Body of pancreas (tissue), 4 donors: ENCODE results near the gene WEE1. TPM values are rescaled to one million over a fixed set of nuclear protein-coding genes. Genes with fewer than 3 reads are reported as not detected.
A peak's percentile ranks its signal among the peaks of the same experiment; 100 is the strongest.

Experiments used
- ATAC-seq: fragments of 150-250 bp; one replicate; pipeline ENCODE4 v1.9.1; 2016
- DNase-seq, 4 donors: peaks; one replicate each; pipeline ENCODE4 v3.0.0-alpha.2; 2019
- H3K27ac ChIP-seq, 4 donors: fragments of 200-600 bp; sonication (generic); 1 replicate in 3 of 4; 2 replicates in 1 of 4; pipeline versions ENCODE4 v1.5.1 to v1.6.1; 2016 to 2019; ENCODE audit warnings: mild to moderate bottlenecking in 1 of 4, mixed read lengths in 1 of 4, moderate library complexity in 1 of 4
- H3K27me3 ChIP-seq, 2 donors: fragments of 200-600 bp; sonication (generic); one replicate each; pipeline ENCODE4 v1.6.0; 2016; ENCODE audit warnings: mild to moderate bottlenecking in 1 of 2
- H3K36me3 ChIP-seq, 2 donors: fragments of 200-600 bp; sonication (generic); replicated peaks in 1 of 2; 2 replicates each; pipeline ENCODE4 v1.5.1; 2016; ENCODE audit warnings: low read depth in 2 of 2; ENCODE audit not compliant: insufficient read depth in 1 of 2
- H3K4me1 ChIP-seq: fragments of 200-600 bp; sonication (generic); one replicate; pipeline ENCODE4 v1.6.0; 2016
- H3K4me3 ChIP-seq, 2 donors: fragments of 200-600 bp; sonication (generic); 1 replicate in 1 of 2; 2 replicates in 1 of 2; pipeline ENCODE4 v1.5.1; 2016 to 2019
- H3K9me3 ChIP-seq, 3 donors: fragments of 200-600 bp; sonication (generic); 1 replicate in 2 of 3; 2 replicates in 1 of 3; pipeline ENCODE4 v1.5.1; 2016
- POLR2A ChIP-seq, 3 donors: fragments of 450-650 bp; IDR thresholded peaks; one replicate each; pipeline ENCODE4 v1.6.1; 2016; ENCODE audit warnings: antibody characterized with exemption in 3 of 3, mild to moderate bottlenecking in 2 of 3
- WGBS, 2 donors: methylation state at CpG; one replicate each; pipeline ENCODE4 v1.1.5; 2017; 5-methylcytosine and 5-hydroxymethylcytosine counted together
- intact Hi-C: fragments of 100-400 bp; cut with DNase I; formaldehyde crosslinking; loops from one replicate; pipeline ENCODE4 v1.15.1; 2023
- total RNA-seq, 2 donors: library from RNA; depleted of rRNA; stranded (reverse); fragments of >200 nt; gene quantifications; one replicate each; pipeline ENCODE4 v1.1.0, GENCODE V29; 2016
- TF ChIP-seq, protein P1 (sequence below), 7 experiments: fragments of 450-650 bp in 4 of 7; fragments of 200-600 bp in 3 of 7; sonication (generic) in 3 of 7; IDR thresholded peaks; one replicate each; pipeline ENCODE4 v1.5.1; 2016 to 2019; ENCODE audit warnings: antibody characterized with exemption in 7 of 7

Gene WEE1
- total RNA-seq, 2 donors from 2014 or later: 11.2 to 16.8 TPM

DNA sequence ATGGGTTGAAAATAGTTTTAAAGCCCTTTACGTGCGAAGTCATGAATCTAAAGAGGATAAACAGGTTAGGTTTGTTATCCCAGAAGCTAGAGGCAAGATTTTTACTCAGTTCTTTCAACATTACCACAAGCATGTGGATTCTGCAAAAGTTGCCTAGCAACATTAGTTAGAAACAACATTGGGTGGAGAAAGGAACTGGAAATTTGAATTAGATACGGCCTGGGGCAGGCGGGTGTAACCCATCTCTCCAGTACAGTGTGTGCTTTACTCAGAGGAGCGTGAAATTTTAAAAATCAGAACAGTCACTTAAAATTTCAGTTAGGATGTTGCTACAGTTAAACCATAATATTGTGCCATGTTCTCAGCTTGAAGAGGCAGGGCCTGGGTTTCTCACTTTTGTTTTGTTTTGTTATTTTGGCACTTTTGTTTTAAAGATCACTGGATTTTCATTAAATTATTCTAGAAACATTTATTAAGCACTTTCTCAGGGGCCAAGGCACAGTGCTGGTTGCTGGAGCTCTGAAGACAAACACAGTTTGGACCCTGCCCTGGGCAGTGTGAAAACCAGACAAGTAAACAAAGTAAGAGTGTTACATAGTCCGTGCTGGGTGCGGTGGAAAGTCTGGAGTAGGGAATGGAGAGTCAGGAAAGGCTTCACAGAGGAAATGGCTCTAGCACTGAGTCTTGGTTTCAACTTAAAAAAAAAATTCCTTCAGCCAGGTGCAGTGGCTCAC is 4.4 kb upstream of the WEE1 start:
- WGBS, 2 donors: 4 to 8% methylated on average over 7 of the region's 7 CpGs
- ATAC-seq (peak; percentile 63), DNase-seq (peak; percentile 83 to 89 (median 88))
- peak overlapping the region; percentile 57 to 89 (median 80) for H3K27ac ChIP-seq
- no peaks in the 10 kb centered on the region for H3K27me3 ChIP-seq
- no peaks in the 10 kb centered on the region for H3K9me3 ChIP-seq
- intact Hi-C loops: no loop called here
- TF ChIP-seq, protein P1, sequence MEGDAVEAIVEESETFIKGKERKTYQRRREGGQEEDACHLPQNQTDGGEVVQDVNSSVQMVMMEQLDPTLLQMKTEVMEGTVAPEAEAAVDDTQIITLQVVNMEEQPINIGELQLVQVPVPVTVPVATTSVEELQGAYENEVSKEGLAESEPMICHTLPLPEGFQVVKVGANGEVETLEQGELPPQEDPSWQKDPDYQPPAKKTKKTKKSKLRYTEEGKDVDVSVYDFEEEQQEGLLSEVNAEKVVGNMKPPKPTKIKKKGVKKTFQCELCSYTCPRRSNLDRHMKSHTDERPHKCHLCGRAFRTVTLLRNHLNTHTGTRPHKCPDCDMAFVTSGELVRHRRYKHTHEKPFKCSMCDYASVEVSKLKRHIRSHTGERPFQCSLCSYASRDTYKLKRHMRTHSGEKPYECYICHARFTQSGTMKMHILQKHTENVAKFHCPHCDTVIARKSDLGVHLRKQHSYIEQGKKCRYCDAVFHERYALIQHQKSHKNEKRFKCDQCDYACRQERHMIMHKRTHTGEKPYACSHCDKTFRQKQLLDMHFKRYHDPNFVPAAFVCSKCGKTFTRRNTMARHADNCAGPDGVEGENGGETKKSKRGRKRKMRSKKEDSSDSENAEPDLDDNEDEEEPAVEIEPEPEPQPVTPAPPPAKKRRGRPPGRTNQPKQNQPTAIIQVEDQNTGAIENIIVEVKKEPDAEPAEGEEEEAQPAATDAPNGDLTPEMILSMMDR (IDR thresholded peaks at IDR 0.05): no peak
- peak in 2 of 3 donors; percentile 61 to 81 for TF ChIP-seq POLR2A (IDR thresholded peaks at IDR 0.05)
- H3K4me1 ChIP-seq: peaks cover 51% of the 10 kb centered on the region
- H3K36me3 ChIP-seq: no peaks in the 10 kb centered on the region
- H3K4me3 ChIP-seq: no peak overlapping the region

DNA sequence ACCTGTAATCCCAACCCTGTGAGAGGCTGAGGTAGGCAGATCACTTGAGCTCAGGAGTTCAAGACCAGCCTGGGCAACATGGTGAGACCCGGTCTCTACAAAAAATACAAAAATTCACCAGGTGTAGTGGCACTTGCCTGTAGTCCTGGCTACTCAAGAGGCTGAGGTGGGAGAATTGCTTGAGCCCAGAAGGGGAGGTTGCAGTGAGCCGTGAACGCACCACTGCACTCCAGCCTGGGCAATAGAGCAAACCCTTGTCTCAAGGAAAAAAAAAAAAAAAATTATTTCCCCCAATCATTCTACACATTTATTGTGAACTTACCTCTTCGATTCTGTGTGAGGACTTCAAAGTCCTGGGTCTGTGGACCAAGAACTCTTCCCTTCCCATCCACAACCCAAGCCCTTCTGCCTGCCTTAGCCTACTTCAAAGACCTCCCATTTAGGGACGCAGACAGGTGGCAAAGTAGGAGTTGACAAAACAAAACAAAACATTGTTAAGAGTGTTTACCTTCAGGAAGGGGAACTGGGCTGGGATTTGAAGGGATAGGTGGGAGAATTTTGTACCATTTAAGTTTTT is 3.8 kb upstream of the WEE1 start:
- Histone ChIP-seq H3K4me3 (no peak overlapping the region), H3K4me1 (peaks cover 52% of the 10 kb centered on the region), H3K27me3 (no peaks in the 10 kb centered on the region), H3K9me3 (no peaks in the 10 kb centered on the region), H3K36me3 (no peaks in the 10 kb centered on the region), H3K27ac (peak overlapping the region; percentile 57 to 89 (median 80))
- TF ChIP-seq, protein P1 (IDR thresholded peaks at IDR 0.05): no peak
- TF ChIP-seq POLR2A (IDR thresholded peaks at IDR 0.05): no peak
- ATAC-seq (no peak), DNase-seq (no peak)
- 75 to 77% methylated on average over 5 of the region's 5 CpGs for WGBS, 2 donors
- intact Hi-C loops: no loop called here

DNA sequence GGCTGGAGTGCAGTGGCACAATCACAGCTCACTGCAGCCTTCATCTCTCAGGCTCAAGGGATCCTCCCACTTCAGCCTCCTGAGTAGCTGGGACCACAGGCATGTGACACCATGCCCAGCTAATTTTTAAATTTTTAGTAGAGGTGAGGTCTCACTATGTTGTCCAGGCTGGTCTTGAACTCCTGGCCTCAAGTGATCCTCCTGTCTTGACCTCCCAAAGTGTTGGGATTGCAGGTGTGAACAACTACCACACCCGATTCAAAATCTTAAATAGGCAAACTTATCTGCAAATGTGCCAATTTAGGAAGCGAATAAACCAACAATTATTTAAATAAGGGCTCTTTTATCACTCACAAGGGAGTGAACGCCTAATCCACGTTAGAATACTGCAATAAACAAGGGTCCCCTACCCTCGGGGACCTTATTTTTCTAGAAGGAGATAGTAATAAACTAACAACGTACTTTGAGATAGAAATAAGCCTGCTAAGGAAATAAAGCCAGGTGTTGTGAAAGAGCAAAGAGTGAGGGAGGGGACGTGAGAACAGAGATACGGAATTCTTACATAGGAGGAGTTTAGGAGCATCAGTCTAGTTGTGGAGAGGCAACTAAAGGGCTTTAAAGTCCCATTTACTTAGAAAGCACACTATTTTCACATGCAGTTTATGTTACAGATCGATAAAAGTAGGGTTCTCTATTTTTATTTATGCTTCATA is 3.0 kb upstream of the WEE1 start:
- TF ChIP-seq, protein P1 (IDR thresholded peaks at IDR 0.05): no peak
- no peak for TF ChIP-seq POLR2A (IDR thresholded peaks at IDR 0.05)
- Histone ChIP-seq H3K36me3 (no peaks in the 10 kb centered on the region), H3K9me3 (no peaks in the 10 kb centered on the region), H3K4me3 (no peak overlapping the region), H3K27me3 (no peaks in the 10 kb centered on the region), H3K4me1 (peaks cover 60% of the 10 kb centered on the region), H3K27ac (no peak overlapping the region)
- intact Hi-C loops: no loop called here
- ATAC-seq (no peak), DNase-seq (no peak)
- WGBS, 2 donors: 48 to 60% methylated on average over 9 of the region's 9 CpGs

DNA sequence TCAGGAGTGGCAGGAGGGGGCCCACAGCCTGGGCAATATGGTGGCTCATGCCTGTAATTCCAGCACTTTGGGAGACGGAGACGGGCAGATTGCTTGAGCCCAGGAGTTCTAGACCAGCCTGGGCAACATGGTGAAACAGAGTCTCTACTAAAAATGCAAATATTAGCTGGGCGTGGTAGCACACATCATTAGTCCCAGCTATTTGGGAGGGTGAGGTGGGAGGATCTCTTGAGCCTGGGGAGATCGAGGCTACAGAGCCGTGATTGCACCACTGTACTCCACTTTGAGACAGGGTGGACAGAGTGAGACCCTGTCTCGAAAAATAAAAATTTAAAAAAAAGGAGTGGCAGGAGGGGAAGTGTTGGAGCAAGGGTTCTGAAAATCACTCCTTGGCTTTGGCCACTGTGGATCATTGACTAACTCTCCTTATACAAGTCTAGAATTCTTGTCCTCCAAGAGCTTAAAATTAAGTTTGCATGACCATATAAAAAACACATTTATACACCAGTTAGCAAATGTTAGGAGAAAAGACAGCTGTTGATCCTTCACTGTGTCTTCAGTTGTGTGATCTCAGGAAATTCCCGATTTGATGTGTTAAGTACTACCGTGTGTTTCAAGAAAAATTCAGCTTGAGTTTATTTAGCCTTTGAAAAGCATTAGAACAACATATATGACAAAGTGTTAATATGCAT is 2.3 kb upstream of the WEE1 start:
- TF ChIP-seq POLR2A (IDR thresholded peaks at IDR 0.05): no peak
- TF ChIP-seq, protein P1 (IDR thresholded peaks at IDR 0.05): no peak
- Histone ChIP-seq H3K4me1 (peaks cover 61% of the 10 kb centered on the region), H3K27ac (no peak overlapping the region), H3K27me3 (no peaks in the 10 kb centered on the region), H3K9me3 (no peaks in the 10 kb centered on the region), H3K36me3 (no peaks in the 10 kb centered on the region), H3K4me3 (no peak overlapping the region)
- intact Hi-C loops: no loop called here
- no peak for DNase-seq
- WGBS, 2 donors: 90 to 91% methylated on average over 8 of the region's 8 CpGs
- no peak for ATAC-seq
